CD4-positive, alpha-beta T cell (primary cell): ENCODE data around the gene OR56A1. TPM values are rescaled to one million over a fixed set of nuclear protein-coding genes. Genes with fewer than 3 reads are reported as not detected.

Experiments
- ATAC-seq: fragments of 200-7000 bp; cut with Tn5 transposase; one replicate; pipeline ENCODE4 v1.10.0; 2022; ENCODE audit warnings: mild to moderate bottlenecking; ENCODE audit not compliant: poor library complexity
- CTCF ChIA-PET: fragments of 350-600 bp; sonication (Branson Sonifier 250); formaldehyde crosslinking; loops from one replicate; lab custom pipeline; 2021; ENCODE audit warnings: antibody characterized with exemption, inconsistent platforms; lab: Charles Lee
- POLR2A ChIA-PET: fragments of 350-600 bp; sonication (Branson Sonifier 250); formaldehyde crosslinking; loops from one replicate; lab custom pipeline; 2021; ENCODE audit warnings: antibody characterized with exemption, inconsistent platforms; lab: Charles Lee
- DNase-seq, 14 experiments: peaks; one replicate each; pipeline ENCODE4 v3.0.0-alpha.2; 2013 to 2020; ENCODE audit warnings: mixed read lengths in 2 of 14
- H3K27ac ChIP-seq, 2 donors: one replicate each; pipeline versions ENCODE4 v1.5.1 to v1.7.0; 2013; ENCODE audit warnings: low read length in 2 of 2, low read depth in 1 of 2, mild to moderate bottlenecking in 1 of 2
- H3K27me3 ChIP-seq, 2 experiments: 1 replicate in 1 of 2; 2 replicates in 1 of 2; pipeline versions ENCODE4 v1.6.1 to v1.7.0; 2013; ENCODE audit warnings: low read length in 2 of 2, control low read depth in 1 of 2, mild to moderate bottlenecking in 1 of 2, moderate library complexity in 1 of 2; ENCODE audit not compliant: insufficient read depth in 2 of 2, control insufficient read depth in 1 of 2
- H3K36me3 ChIP-seq: one replicate; pipeline ENCODE4 v1.6.1; 2013; ENCODE audit warnings: low read length, control low read depth; ENCODE audit not compliant: insufficient read depth
- H3K4me1 ChIP-seq: one replicate; pipeline ENCODE4 v1.6.1; 2013; ENCODE audit warnings: low read length, control low read depth; ENCODE audit not compliant: insufficient read depth
- H3K4me3 ChIP-seq: one replicate; pipeline ENCODE4 v1.5.1; 2013; ENCODE audit warnings: mild to moderate bottlenecking, low read length, moderate library complexity
- H3K9me3 ChIP-seq, 2 experiments: 1 replicate in 1 of 2; 2 replicates in 1 of 2; pipeline versions ENCODE4 v1.6.1 to v1.7.0; 2013; ENCODE audit warnings: low read length in 2 of 2, mild to moderate bottlenecking in 2 of 2, control low read depth in 1 of 2, moderate library complexity in 1 of 2; ENCODE audit not compliant: control insufficient read depth in 1 of 2, insufficient read depth in 1 of 2
- H3K27ac Mint-ChIP-seq: one replicate; pipeline ENCODE4 v1.8.0; 2020; ENCODE audit warnings: mixed read lengths
- H3K27me3 Mint-ChIP-seq: one replicate; pipeline ENCODE4 v1.8.0; 2021; ENCODE audit warnings: mixed read lengths
- H3K36me3 Mint-ChIP-seq: one replicate; pipeline ENCODE4 v1.8.0; 2021; ENCODE audit warnings: low read depth, mixed read lengths
- H3K4me1 Mint-ChIP-seq: one replicate; pipeline ENCODE4 v1.8.0; 2021; ENCODE audit warnings: low read depth, mixed read lengths
- H3K4me3 Mint-ChIP-seq: one replicate; pipeline ENCODE4 v1.8.0; 2020; ENCODE audit warnings: mild to moderate bottlenecking, mixed read lengths
- H3K9me3 Mint-ChIP-seq: one replicate; pipeline ENCODE4 v1.8.0; 2020; ENCODE audit warnings: mixed read lengths
- CTCF ChIP-seq: fragments of 200-600 bp; IDR thresholded peaks from one replicate; pipeline ENCODE4 v1.8.0; 2022; ENCODE audit warnings: antibody characterized with exemption, mild to moderate bottlenecking
- intact Hi-C, 2 experiments: fragments of 100-400 bp; cut with DNase I in 1 of 2; cut with micrococcal nuclease in 1 of 2; formaldehyde crosslinking; loops; one replicate each; pipeline versions ENCODE4 v1.15.1 to v1.9.0; 2023 to 2025; cut with DNase I, micrococcal nuclease
- total RNA-seq, 174 experiments: library from RNA in 2 of 174; stranded (reverse) in 2 of 174; gene quantifications; one replicate each; pipeline ENCODE4 v1.2.3 and lab custom pipeline; 2021 to 2026

OR56A1 gene
- total RNA-seq, 2 experiments from 2014 or later, result not detected

- Histone ChIP-seq H3K4me1 (no peaks in the 10 kb centered on the region), H3K9me3 (no peaks in the 10 kb centered on the region), H3K27me3 (peaks cover 0 to 3% of the 10 kb centered on the region in 2 experiments), H3K36me3 (no peaks in the 10 kb centered on the region), H3K27ac (no peak overlapping the region), H3K4me3 (no peak overlapping the region)
- no peak overlapping the region for H3K4me3 Mint-ChIP-seq
- no peaks in the 10 kb centered on the region for H3K4me1 Mint-ChIP-seq
- no peak for ATAC-seq
- POLR2A ChIA-PET, result no interaction called here
- peaks cover 13% of the 10 kb centered on the region for H3K27me3 Mint-ChIP-seq
- H3K9me3 Mint-ChIP-seq, result no peaks in the 10 kb centered on the region
- intact Hi-C loops, result no loop called here
- no peaks in the 10 kb centered on the region for H3K36me3 Mint-ChIP-seq
- TF ChIP-seq CTCF, result no peak
- H3K27ac Mint-ChIP-seq, result no peak overlapping the region
- DNase-seq, result no peak
- CTCF ChIA-PET, result no interaction called here
Measured at GRCh38 chr11:5994791-5995190, 35.8 kb downstream of the OR56A1 start.

DNA sequence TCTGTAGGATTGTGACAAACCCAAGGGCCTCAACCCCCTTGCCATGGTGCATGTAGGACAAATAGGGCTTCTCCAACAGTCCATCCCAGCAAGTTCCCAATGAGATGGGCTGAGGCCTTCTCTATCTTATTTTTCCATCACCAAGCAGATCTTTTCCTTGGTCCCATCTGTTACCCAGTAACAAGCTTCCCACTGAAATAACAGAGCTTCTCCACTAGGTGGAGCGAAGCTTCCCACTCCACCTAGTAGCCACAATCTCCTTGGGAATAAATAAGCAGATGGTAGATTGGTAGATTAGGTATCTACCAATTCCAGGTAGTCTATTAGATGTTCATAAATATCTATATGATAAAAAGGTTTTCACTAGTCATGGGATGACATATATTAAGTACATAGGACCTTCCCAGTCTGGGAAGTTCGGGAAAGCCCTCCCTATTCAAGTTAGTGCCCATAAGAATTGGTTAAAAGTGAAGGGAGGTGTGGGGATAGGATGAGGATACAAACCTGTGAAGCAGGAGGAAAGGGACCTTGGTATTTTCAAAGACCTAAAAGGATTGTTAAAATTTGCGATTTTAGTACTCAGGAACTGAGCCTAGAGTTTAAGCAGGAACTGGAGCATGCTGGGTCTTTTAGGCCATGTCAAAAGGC lies 37.8 kb downstream of the OR56A1 start:
- H3K27me3 ChIP-seq, result peaks cover 0 to 3% of the 10 kb centered on the region in 2 experiments
- Mint-ChIP-seq H3K4me3 (no peak overlapping the region), H3K27me3 (peaks cover 13% of the 10 kb centered on the region), H3K27ac (no peak overlapping the region), H3K4me1 (no peaks in the 10 kb centered on the region), H3K36me3 (no peaks in the 10 kb centered on the region), H3K9me3 (no peaks in the 10 kb centered on the region)
- CTCF ChIA-PET, result no interaction called here
- no peak for TF ChIP-seq CTCF
- intact Hi-C loops, result no loop called here
- POLR2A ChIA-PET, result no interaction called here
- ATAC-seq (no peak), DNase-seq (peak in 1 of 14 experiments; percentile 4)
- no peaks in the 10 kb centered on the region for H3K4me1 ChIP-seq
- H3K36me3 ChIP-seq, result no peaks in the 10 kb centered on the region
- H3K27ac ChIP-seq, result no peak overlapping the region
- H3K9me3 ChIP-seq, result no peaks in the 10 kb centered on the region
- no peak overlapping the region for H3K4me3 ChIP-seq

DNA sequence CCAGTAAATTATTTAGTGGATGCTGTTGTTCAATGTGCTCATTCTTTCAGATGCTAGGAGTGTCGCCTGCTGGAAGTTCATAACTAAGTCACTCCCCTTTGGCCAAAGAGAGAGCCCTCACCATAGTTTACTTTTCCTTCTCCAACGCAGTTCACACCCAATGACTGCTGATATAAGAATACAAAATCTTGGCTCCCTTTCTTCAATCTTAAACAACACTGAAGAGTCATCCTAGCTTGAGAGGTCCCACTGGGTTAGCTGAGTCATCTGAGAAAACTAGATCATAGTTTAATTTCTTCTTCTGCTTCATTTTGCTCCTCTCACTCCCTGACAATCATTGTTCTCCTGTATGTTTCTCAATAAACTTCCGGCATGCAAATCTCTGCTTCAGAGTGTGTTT lies 38.4 kb downstream of the OR56A1 start:
- H3K27ac Mint-ChIP-seq, result no peak overlapping the region
- ChIA-PET CTCF (no interaction called here), POLR2A (no interaction called here)
- Histone ChIP-seq H3K27ac (no peak overlapping the region), H3K27me3 (peaks cover 0 to 3% of the 10 kb centered on the region in 2 experiments), H3K36me3 (no peaks in the 10 kb centered on the region), H3K4me1 (no peaks in the 10 kb centered on the region), H3K4me3 (no peak overlapping the region), H3K9me3 (no peaks in the 10 kb centered on the region)
- TF ChIP-seq CTCF, result no peak
- peaks cover 13% of the 10 kb centered on the region for H3K27me3 Mint-ChIP-seq
- DNase-seq (no peak), ATAC-seq (no peak)
- H3K4me3 Mint-ChIP-seq, result no peak overlapping the region
- H3K36me3 Mint-ChIP-seq, result no peaks in the 10 kb centered on the region
- intact Hi-C loops, result no loop called here
- no peaks in the 10 kb centered on the region for H3K9me3 Mint-ChIP-seq
- H3K4me1 Mint-ChIP-seq, result no peaks in the 10 kb centered on the region
